GM18951 (cell line): ENCODE results near the gene RHBDL1.
"Not testable (repeated sequence)": the region's sequence is repeated elsewhere in the genome, so short reads cannot be mapped to it uniquely, and the experiment has no call there.

Source experiments
- POLR2A ChIP-seq: IDR thresholded peaks from 4 replicates; pipeline ENCODE4 v1.6.1; 2011; ENCODE audit warnings: mild to moderate bottlenecking; ENCODE audit not compliant: insufficient read length, insufficient read depth; ENCODE audit errors: extremely low read depth
- in situ Hi-C: fragments of 300-500 bp; cut with MboI; formaldehyde crosslinking; loops from one replicate; pipeline ENCODE4 v1.12.0; 2022; ENCODE audit warnings: low sequenced_read_pairs, mixed read lengths, inconsistent platforms; ENCODE audit not compliant: unreplicated experiment

Gene RHBDL1

GRCh38 chr16:684071-684794, 8.8 kb downstream of the RHBDL1 start, which contains the start of gene JMJD8:
JMJD8 (minus strand) TSS chr16:684334; CDS start chr16:684319, 15 bp downstream.
- in situ Hi-C loops = no loop called here
- TF ChIP-seq POLR2A = peak; percentile 92

- in situ Hi-C loops = no loop called here
- TF ChIP-seq POLR2A = no peak
Observed at GRCh38 chr16:684961-685696, 9.7 kb downstream of the RHBDL1 start.

GRCh38 chr16:685967-686366, 10.5 kb downstream of the RHBDL1 start:
- no peak for TF ChIP-seq POLR2A
- in situ Hi-C loops = no loop called here

- TF ChIP-seq POLR2A = no peak
- in situ Hi-C loops = no loop called here
Observed at GRCh38 chr16:686459-687260, 11.2 kb downstream of the RHBDL1 start.

- no peak for TF ChIP-seq POLR2A
- in situ Hi-C loops = no loop called here
Observed at GRCh38 chr16:687499-687898, 12.0 kb downstream of the RHBDL1 start.

GRCh38 chr16:689175-689897, 13.9 kb downstream of the RHBDL1 start:
- no peak for TF ChIP-seq POLR2A
- in situ Hi-C loops = no loop called here

- in situ Hi-C loops = not testable (repeated sequence)
Observed at GRCh38 chr16:691242-691641, 15.8 kb downstream of the RHBDL1 start.

- TF ChIP-seq POLR2A = no peak
- in situ Hi-C loops = no loop called here
Observed at GRCh38 chr16:692356-693108, 17.1 kb downstream of the RHBDL1 start.

- in situ Hi-C loops = no loop called here
- no peak for TF ChIP-seq POLR2A
Observed at GRCh38 chr16:693364-693763, 17.9 kb downstream of the RHBDL1 start.

- TF ChIP-seq POLR2A = no peak
- in situ Hi-C loops = no loop called here
Observed at GRCh38 chr16:693766-694165, 18.3 kb downstream of the RHBDL1 start.

- TF ChIP-seq POLR2A = no peak
- in situ Hi-C loops = no loop called here
Observed at GRCh38 chr16:694187-694862, 18.9 kb downstream of the RHBDL1 start.

GRCh38 chr16:694863-695354, 19.4 kb downstream of the RHBDL1 start:
- in situ Hi-C loops = no loop called here

More at GRCh38 chr16:694863-695354, 19.4 kb downstream of the RHBDL1 start:
- TF ChIP-seq POLR2A = no peak
